GM21367 (cell line): ENCODE data around the gene ANKRD63.
A peak's percentile ranks its signal among the peaks of the same experiment; 100 is the strongest.

ENCODE experiments used
- ATAC-seq: cut with Tn5 transposase; IDR thresholded peaks from one replicate; pipeline ENCODE4 v1.9.1; 2021; ENCODE audit not compliant: unreplicated experiment

The ANKRD63 gene, protein sequence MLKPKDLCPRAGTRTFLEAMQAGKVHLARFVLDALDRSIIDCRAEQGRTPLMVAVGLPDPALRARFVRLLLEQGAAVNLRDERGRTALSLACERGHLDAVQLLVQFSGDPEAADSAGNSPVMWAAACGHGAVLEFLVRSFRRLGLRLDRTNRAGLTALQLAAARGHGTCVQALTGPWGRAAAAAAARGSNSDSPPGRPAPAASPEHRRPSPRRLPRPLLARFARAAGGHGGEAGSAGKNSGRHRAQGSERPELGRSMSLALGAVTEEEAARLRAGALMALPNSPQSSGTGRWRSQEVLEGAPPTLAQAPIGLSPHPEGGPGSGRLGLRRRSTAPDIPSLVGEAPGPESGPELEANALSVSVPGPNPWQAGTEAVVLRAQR

DNA sequence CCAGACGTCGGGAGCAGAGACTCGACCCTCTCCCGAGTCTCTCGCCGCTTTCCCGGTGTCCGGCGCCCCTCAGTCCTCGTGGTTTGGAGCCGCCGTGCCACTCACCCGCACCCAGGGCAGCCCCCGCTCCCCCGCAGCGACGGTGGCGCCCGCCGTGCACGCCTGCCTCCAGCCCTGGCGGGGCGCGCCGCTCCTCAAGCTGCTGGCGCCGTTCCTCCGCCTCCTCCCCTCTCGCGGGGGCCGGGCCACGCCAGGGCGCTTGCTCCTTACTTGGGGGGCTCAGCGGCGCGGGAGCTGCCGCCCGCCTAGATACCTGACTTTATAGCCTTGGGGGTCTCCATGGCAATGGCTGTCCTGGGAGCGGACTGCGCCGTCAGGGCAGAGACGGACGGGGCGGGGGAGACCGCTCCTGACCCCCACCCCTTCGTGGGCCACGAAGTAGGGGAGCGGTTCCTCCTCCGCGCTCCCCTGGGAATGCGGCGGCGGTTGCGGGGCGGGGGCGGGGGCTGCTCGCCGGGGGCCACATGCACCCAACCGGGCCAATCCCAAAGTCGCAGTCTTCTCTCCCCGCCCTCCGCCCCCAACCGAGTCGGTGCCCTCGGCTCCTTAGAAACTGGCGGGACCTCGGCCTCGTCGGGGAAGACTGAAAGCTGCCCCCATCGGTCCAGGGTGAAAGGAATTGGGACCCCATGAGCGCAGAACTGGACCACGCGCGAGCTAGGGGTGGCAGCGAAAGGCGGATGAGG is at the start of gene ANKRD63:
ANKRD63 (minus strand) TSS at position 196 of the 746 bp plus-strand sequence. CDS start 478 bp downstream, outside the sequence.
- ATAC-seq, result no peak

DNA sequence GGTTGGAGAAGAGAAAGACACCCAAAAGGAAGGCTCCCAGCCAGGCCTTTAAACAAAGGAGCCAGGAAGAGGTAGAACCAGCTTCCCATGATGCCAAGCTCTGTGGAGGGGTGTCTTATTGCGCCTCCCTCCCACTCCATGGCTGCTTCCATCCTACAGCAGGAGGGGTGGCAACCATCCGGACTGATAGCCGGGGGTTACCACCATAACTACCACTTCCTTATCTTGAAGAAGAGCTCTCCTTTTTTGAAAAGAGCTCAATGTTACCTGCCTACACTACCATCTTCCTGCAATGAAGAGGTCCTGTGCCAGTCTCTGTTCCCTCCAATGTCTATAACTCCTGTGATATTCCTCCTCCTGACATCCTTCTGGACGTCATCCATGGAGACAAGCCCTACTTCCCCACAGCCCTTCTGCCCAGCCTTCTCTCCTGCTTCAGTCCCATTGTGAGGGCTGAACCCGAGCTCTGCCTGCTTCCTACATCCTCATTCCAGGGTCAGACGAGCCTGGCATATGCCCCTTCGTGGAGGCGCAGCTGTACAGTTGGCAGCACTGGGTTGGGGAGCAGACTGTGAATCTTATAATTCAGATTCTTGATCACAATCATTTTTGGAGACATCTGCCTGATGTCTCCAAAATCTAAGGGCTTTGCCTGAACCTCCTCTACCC is 49.4 kb upstream of the ANKRD63 start:
- no peak for ATAC-seq

DNA sequence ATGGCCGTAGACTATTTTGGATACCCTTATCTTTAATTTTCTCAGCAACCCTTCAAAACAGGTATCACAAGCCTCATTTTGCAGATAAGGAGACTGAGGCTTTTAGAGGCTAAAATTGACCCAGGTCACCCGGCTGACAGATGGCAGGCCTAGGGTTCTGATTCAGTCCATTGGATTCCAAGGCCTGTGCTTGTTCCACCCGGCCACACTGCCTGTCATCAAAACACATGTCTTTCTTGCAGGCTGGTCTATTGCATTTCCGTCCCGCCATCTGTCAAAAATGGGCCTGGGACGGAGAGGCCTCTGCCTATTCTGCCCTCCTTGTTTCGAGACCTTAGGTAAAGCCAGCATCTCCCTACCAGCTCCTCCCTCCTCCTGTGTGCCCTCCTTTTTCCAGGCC is 48.8 kb upstream of the ANKRD63 start:
- no peak for ATAC-seq

DNA sequence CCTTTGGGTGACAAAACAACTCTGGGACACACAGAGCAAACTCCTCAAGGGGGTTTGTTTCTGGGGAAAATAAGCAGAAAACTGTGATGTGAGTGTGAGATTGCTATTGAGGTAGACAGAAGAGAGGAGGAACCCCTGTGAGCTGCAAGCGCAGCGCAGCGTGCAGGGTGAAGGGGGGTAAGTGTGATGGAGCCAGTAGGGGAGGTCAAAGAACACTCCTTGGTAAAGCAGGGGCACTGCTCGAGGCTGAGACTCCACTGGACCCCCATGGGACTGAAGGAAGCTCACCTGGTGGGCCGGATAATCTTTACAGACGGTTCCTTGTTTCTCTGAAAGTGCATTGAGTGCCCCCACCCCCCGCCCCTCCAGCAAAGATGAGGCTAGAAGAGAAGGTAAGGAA is 48.2 kb upstream of the ANKRD63 start:
- ATAC-seq, result no peak

DNA sequence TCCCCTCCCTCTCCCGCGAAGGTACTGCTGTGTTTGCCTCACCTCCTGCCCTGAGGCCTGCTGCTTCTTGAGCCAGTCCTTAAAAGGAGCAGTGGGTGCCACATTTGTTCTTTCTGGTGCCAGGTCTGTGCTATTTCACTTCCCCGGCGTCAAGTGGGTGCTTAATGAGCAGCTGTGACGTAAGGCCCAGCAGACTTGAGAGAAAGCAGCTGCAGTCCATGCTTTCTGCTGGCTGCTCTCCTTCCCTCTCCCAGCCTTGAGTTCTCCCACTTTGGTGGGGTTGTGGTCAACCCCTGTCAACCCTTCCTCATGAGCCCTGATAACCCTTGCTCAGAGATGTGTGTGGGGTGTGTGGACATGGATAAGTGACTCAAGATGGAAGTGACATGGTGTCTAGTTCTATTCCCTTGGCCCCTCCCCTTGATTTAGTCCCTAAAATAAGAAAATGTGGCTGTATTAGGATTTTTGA is 47.5 kb upstream of the ANKRD63 start:
- ATAC-seq, result no peak

DNA sequence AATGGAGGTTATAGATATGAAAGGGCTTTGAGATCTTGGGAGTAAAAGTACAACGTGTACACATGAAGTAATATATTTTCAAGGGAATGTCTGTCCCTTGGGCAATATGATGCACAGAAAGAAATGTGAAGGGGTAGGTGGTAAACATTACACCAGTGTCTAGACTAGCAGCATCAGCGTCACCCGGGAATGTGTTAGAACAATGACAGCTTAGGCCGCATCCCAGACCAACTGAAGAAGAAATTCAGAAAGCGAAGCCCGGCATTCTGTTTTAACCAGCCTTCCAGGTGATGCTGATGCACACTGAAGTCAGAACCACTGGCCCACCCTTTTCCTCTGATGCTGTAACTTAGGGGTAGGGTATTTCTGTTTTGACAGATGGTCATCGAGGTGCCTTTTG is 46.9 kb upstream of the ANKRD63 start:
- no peak for ATAC-seq

DNA sequence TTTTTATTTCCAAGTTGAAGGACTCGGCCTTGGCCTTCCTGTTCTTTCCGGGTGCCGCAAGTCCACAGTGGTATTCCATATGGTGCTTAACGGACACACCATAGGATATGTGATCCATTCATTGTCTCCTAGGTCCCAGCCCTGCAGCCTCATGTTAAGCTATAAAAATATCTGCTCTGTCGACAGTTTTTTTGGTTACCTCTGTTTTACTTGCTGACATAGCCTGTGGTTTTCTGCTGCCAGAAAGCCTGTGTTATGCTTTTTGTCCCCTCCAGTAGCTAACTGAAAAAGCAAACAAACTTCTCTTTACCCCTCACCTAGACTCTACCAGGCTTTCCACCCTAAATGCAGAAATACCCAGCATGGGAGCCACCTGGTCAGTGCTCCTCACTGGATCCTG is 45.9 kb upstream of the ANKRD63 start:
- no peak for ATAC-seq

DNA sequence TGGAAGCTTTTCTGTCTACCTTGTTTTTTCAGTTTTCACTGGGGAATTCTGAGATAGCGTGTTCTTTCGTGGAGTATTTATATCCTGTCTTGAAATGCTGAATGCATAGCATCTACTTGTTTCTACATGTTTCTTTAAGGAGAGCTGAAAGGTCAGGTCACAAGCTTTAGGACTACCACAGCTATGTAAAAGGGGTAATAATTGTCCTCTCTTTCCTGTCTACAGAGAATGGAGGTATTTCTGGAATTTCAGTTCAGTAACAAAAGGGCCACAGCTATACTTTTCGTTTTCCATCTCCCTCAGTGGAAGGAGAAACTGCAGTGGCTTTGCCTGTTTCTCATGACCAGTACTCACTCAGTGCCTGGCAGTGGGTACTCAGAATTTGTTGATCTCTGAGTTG is 45.3 kb upstream of the ANKRD63 start:
- ATAC-seq, result no peak

DNA sequence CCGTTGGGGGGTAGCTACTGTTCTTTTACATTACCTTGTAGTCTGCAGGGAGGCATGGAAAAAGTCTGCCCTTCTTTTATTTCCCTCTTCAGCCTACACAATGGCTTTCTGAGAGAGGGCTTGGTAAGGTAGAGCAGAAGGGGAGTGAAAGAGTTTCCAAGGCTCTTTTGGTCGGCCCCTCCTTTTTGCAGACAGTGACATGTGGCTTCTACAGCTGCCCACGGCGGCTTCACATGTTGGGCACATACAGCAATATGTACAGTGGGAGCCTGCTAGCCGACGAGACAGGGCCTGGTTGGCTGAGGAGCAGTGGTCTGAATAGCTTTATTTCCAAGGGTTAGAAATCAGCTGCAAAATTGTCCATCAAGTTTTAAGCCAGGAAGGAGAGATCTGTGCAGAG is 44.6 kb upstream of the ANKRD63 start:
- no peak for ATAC-seq

DNA sequence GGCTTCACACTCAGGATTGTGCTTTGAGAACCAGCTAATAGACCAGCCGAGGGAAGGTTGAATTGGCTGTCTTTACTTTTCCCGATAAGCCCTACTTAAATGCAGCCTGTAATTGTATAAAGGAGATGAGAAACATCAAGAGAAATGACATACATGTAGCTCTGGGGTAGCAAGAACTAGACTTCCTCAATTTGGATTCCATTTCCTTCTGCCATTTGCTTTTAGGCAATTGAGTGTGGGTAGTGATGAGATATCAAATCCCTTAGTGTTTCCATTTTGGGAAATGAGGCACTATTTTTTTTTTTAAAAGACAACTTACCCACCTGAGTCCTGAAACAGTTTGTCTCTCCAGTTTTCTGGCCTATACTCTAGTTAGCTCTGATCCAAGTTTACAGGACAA is 42.8 kb upstream of the ANKRD63 start:
- ATAC-seq, result no peak

DNA sequence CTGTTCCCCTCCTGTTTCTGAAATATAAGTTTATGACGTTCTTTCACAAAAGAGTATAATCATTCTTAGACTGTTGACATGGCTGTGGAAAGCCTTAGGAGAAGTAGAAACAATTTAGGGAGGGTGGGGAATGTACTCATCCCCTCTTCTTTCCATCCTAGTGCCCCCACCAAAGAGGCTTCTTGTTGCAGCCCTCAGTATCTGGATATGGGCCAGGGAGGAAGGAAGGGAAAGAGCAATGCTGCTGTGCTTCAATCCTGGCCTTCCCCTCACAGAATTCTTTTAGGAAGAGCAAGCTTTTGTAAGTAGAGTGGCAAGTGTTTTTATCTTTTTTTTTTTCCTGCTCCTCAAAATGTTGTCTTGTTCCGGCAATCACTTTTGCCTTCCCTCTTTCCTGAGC is 42.3 kb upstream of the ANKRD63 start:
- no peak for ATAC-seq

DNA sequence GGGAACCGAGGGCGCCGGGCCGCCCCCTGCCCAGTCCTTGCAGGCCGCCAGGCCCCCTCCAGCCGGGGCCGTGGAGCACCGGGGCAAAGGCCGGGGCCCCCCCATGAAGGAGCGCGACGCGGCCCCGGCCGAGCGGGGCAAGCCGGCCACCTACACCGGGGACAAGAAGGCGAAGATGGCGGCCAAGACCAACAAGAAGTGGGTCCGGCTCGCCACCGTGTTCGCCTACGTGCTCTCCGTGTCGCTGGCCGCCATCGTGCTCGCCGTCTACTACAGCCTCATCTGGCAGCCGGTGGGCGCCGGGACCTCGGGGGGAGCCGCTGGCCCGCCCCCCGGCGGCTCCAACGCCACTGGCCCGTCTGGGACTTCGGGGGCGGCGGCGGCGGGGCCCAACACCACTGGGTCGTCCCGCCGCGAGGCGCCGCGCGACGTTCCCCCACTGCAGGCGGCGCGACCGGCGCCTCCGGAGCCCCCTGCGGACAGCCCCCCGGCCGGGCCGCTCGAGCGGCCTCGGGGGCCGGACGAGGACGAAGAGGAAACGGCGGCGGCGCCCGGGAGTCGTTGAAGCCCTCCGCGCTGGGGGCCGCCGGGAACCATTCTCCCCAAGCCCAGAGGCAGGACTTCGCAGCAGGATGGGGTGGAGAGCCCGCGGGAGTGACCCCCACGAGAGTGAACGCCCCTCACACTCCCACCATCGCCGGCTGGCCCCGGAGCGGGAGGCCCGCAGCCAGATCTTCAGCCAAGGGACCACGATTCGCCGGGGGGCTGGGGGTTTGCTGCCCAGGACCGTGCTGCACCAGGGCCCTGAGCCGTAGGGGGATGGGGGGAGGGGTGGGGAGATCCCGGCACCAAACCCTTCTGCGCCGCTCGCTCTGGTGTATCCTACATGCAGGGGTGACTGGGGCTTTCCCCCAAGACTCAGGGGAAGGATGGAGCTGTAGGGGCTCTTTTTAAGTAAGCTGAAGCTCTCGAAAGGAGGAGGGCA is 41.4 kb upstream of the ANKRD63 start:
- no peak for ATAC-seq

DNA sequence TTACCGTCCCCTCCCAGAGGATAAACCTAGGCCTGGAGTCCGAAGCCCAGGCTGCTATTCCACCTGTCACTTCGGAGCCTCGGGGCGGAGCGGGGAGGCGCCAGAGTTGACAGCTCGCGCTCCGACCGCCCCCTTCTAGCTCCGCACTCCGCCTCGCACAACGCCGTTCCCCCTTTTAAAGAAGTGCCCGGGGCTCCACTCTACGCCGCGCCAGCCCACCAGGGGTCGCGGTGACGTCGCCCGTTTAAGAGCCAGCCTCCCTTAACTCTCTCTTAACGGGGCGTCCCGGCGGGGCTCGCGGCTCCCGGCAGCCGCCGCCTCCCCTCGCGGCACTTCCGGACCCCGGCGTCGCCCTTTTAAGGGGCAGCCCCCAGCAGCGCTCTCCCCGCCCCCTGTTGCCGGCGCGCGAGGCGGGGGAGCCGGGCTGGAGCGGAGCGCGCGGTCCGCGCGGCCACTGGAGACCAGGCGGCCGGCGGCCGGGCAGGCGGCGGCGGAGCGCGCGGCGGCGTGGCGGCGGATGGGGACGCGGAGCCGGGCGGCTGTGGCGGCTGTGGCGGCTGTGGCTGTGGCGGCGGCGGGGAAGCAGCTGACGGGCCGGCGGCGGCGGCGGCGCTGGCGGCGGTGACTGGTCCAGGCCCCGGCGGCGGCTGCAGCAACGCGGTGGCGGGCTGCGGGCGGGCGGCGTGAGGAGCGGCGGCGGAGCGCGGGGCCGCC is 40.5 kb upstream of the ANKRD63 start, which contains the start of gene INAFM2:
INAFM2 (plus strand) TSS at position 454 of the 714 bp plus-strand sequence. CDS start 364 bp downstream, outside the sequence.
- peak; percentile 70 for ATAC-seq

DNA sequence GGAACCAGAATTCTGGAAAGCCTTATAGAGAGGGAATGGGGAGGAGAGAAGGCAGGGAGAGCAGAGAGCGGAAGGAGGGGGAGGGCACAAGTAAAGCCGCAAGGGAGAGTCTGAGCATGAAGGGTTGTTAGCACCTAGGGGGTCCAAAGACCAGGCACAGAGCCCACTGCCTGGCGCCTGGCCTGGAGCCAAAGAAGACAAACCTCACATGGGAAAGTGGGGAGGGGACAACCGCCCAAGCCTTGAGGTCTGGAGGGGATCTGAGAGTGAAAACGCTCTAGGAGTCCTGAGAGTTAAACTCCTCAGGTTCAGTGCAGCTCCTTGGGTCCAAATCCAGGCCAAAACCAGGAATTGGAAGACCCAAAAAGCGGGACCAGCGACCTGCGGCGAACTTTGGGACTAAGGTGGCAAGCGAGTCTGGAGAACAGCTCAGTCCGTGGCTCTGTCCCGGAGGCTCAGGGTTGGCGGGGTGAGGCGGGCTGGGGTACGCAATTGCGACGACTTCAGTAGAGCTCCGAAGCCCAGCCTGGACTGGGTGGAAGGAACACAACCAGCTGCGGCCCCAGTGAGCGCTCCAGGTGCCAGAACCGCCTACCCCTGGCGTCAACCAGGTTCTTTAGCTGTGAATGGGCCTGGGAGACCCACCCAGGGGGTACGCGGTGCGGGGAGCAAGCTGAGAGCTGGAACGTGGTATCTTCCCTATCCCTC is 39.8 kb upstream of the ANKRD63 start:
- ATAC-seq, result no peak

DNA sequence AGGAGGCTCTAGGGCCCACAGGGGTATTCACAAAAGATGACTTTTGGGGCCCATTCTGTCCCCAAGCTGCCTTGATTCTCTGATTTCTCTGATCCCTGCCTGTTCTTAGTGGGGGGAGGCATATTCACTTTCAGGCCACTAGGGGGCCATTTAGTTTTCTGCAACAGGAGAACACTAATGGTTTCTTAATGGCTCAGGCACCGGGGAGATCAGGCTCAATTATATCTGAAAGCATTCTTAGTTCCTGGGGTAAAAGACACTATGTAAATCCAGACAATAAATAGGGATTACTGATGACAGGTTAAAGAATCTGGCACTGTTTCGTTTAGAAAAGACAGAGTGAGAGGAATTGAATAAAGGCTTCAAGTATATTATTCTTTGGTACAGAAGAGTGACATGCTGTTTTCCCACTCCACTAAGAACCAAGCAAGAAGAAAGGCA is 38.1 kb upstream of the ANKRD63 start:
- ATAC-seq, result no peak

DNA sequence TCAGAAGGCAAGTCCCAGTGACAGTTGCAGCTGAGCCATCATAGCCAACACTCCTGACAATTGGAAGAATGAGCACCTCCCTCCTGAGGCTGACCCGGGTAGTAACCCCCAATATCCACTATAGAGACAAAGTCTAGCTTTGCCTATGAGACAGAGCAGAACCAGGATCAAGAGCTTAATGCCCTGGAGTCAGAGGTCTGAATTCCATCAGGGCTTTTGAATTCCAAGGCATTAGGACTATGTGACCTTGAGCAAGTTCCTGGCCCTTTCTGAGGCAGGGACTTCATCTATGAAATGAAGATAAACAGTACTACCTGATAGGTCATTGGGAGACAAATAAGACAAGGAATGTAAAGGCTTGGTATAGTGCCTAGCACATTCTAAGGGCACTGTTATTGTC is 37.5 kb upstream of the ANKRD63 start:
- ATAC-seq, result no peak

DNA sequence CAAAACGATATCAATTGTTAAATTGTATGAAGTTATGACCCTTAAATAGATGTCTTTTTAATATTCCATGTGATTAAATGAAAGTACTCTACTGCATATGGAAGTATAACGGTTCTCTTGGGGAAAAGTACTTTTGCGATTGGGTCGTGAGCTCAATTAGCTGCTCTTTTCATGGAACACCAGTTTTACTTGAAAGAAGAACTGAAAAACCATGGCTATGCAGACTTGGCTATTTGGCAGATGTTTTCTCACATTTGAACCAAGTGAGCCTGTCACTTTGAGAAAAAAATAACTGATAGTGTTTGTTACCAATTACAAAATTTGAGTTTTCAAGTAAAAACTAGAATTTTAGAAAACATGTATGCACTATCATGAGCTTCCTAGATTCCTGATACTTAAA is 34.7 kb upstream of the ANKRD63 start:
- no peak for ATAC-seq

DNA sequence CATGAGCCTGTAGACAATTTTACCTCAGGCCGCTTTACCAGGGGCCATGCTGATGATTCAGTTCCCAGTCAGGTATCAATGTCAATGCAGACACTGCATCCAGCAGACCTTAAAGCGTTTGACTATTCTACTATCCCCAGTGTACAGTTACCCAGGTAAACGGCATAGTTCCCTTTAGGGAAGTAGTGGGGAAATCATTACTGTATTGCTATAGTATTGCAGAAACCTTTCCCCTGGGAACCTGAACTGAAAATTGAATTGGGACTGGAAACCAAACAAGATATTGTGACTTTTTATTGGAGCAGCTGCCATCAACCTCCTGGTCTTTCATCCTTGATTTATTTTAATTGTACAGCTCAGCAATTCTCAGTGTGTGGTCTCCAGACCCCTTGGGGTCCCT is 34.1 kb upstream of the ANKRD63 start:
- no peak for ATAC-seq

DNA sequence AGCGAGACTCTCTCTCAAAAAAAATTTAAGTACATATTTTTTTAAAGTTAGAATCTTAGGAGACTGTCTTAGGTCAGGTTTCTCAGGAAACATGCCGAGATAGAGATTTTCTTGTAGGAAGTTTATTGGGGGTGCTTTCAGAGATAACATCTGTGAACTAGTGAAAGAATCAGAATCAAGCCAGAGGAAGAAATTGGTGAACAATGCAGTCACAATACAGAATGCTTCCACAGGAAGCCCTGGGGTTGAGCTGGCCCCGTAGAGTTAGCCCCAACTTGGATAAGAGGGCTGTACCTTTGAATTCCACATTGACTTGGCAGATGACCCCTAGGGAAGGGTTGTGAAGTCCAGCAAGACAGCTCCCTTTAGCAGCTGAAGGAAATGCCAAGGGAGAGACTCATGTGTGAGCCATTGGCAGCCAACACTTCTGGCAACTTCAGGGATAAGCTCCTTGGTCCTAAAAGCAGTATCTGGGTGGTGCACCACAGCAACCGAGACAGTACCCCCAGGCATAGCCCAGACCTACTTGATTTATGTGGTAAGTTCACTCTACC is 31.9 kb upstream of the ANKRD63 start:
- no peak for ATAC-seq
